Gastroesophageal sphincter (tissue), 3 donors: ENCODE measurements around the gene TCF12.

Experiments
- POLR2A ChIP-seq, 2 donors: fragments of 450-650 bp; IDR thresholded peaks; one replicate each; pipeline ENCODE4 v1.6.1; 2017; ENCODE audit warnings: antibody characterized with exemption in 2 of 2, mild to moderate bottlenecking in 2 of 2, moderate library complexity in 1 of 2
- POLR2AphosphoS5 ChIP-seq: sonication (generic); formaldehyde crosslinking; IDR thresholded peaks from one replicate; pipeline ENCODE4 v1.6.1; 2017; ENCODE audit warnings: antibody characterized with exemption
- TF ChIP-seq, protein P1 (sequence below), 4 experiments: fragments of 200-600 bp in 2 of 4; fragments of 450-650 bp in 2 of 4; sonication (generic) in 1 of 4; IDR thresholded peaks; one replicate each; pipeline ENCODE4 v1.5.1; 2017 to 2019; ENCODE audit warnings: antibody characterized with exemption in 4 of 4, mild to moderate bottlenecking in 2 of 4, moderate library complexity in 2 of 4

- TF ChIP-seq, protein P1, sequence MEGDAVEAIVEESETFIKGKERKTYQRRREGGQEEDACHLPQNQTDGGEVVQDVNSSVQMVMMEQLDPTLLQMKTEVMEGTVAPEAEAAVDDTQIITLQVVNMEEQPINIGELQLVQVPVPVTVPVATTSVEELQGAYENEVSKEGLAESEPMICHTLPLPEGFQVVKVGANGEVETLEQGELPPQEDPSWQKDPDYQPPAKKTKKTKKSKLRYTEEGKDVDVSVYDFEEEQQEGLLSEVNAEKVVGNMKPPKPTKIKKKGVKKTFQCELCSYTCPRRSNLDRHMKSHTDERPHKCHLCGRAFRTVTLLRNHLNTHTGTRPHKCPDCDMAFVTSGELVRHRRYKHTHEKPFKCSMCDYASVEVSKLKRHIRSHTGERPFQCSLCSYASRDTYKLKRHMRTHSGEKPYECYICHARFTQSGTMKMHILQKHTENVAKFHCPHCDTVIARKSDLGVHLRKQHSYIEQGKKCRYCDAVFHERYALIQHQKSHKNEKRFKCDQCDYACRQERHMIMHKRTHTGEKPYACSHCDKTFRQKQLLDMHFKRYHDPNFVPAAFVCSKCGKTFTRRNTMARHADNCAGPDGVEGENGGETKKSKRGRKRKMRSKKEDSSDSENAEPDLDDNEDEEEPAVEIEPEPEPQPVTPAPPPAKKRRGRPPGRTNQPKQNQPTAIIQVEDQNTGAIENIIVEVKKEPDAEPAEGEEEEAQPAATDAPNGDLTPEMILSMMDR (IDR thresholded peaks at IDR 0.05): no peak
- TF ChIP-seq POLR2A (IDR thresholded peaks at IDR 0.05) (no peak), POLR2AphosphoS5 (no peak)
These were observed 410.0 kb downstream of the TCF12 start for GRCh38 chr15:57328479-57328878.
